Endodermal cell (in vitro differentiated cells): Measurements from ENCODE around the gene QKI. TPM values are rescaled to one million over a fixed set of nuclear protein-coding genes. Genes with fewer than 3 reads are reported as not detected.

Source experiments
- DNase-seq: peaks from one replicate; pipeline ENCODE4 v3.0.0-alpha.2; 2017
- H3K27ac ChIP-seq: 2 replicates; pipeline ENCODE4 v1.5.1; 2013; ENCODE audit warnings: mild to moderate bottlenecking, low read depth, low read length, moderate library complexity
- H3K27me3 ChIP-seq: 2 replicates; pipeline ENCODE4 v1.6.1; 2013; ENCODE audit warnings: mild to moderate bottlenecking, low read length, moderate library complexity; ENCODE audit not compliant: insufficient read depth, control insufficient read depth, poor library complexity, severe bottlenecking
- H3K36me3 ChIP-seq: 2 replicates; pipeline ENCODE4 v1.7.0; 2013; ENCODE audit warnings: mild to moderate bottlenecking, low read length, moderate library complexity; ENCODE audit not compliant: control insufficient read depth, insufficient read depth
- H3K4me1 ChIP-seq: one replicate; pipeline ENCODE4 v1.7.0; 2013; ENCODE audit warnings: low read length; ENCODE audit not compliant: control insufficient read depth, insufficient read depth
- H3K4me3 ChIP-seq: 2 replicates; pipeline ENCODE4 v1.5.1; 2013; ENCODE audit warnings: mild to moderate bottlenecking, low read length, moderate library complexity
- H3K9ac ChIP-seq: 2 replicates; pipeline ENCODE4 v1.6.1; 2013; ENCODE audit warnings: mild to moderate bottlenecking, low read length, moderate library complexity; ENCODE audit not compliant: poor library complexity, severe bottlenecking; ENCODE audit errors: extremely low read depth
- H3K9me3 ChIP-seq: 2 replicates; pipeline ENCODE4 v1.6.1; 2013; ENCODE audit warnings: mild to moderate bottlenecking, low read length, moderate library complexity; ENCODE audit not compliant: control insufficient read depth
- H3K27ac Mint-ChIP-seq: 2 replicates; pipeline ENCODE4 v1.8.0; 2020; ENCODE audit warnings: mixed read lengths
- H3K27me3 Mint-ChIP-seq: 2 replicates; pipeline ENCODE4 v1.8.0; 2021; ENCODE audit warnings: mild to moderate bottlenecking, mixed read lengths; ENCODE audit not compliant: insufficient read depth
- H3K36me3 Mint-ChIP-seq: 2 replicates; pipeline ENCODE4 v1.8.0; 2020; ENCODE audit warnings: low read depth, mixed read lengths
- H3K4me1 Mint-ChIP-seq: 2 replicates; pipeline ENCODE4 v1.8.0; 2020; ENCODE audit warnings: mixed read lengths
- H3K4me3 Mint-ChIP-seq: 2 replicates; pipeline ENCODE4 v1.8.0; 2020; ENCODE audit warnings: mild to moderate bottlenecking, moderate library complexity, mixed read lengths
- H3K9me3 Mint-ChIP-seq: 2 replicates; pipeline ENCODE4 v1.8.0; 2020; ENCODE audit warnings: mild to moderate bottlenecking, mixed read lengths
- CTCF ChIP-seq: fragments of 200-600 bp; sonication (generic); conservative IDR thresholded peaks from 2 replicates; pipeline ENCODE4 v1.5.0; 2021; ENCODE audit warnings: antibody characterized with exemption, mild to moderate bottlenecking
- WGBS, 2 experiments: methylation state at CpG; one replicate each; pipeline versions ENCODE4 v1.1.5 to v1.1.7; 2013; ENCODE audit warnings: missing lambda C conversion rate in 2 of 2, mixed read lengths in 1 of 2; ENCODE audit not compliant: insufficient coverage in 1 of 2, insufficient read length in 1 of 2; 5-methylcytosine and 5-hydroxymethylcytosine counted together
- total RNA-seq, 2 donors: library from RNA; stranded (reverse); fragmentation: NEBNext Ultra II Directional in 1 of 2; extraction: Animal tissue kit (Norgen Biotek cat#: 25700) in 1 of 2; gene quantifications; 2 replicates in 1 of 2; 3 replicates in 1 of 2; pipeline ENCODE4 v1.2.1, GENCODE V29; 2021

The QKI gene
- total RNA-seq, 2 donors from 2014 or later: 93.3 to 107 TPM

GRCh38 chr6:163485388-163485851 lies 70.9 kb downstream of the QKI start:
- Mint-ChIP-seq H3K27me3 (no peaks in the 10 kb centered on the region), H3K4me1 (peaks cover 9% of the 10 kb centered on the region), H3K9me3 (no peaks in the 10 kb centered on the region), H3K27ac (no peak overlapping the region), H3K4me3 (no peak overlapping the region), H3K36me3 (peaks cover 11% of the 10 kb centered on the region)
- 96 to 100% methylated on average over 1 to 2 of the region's 2 CpGs for WGBS, 2 experiments
- H3K27me3 ChIP-seq: no peaks in the 10 kb centered on the region
- peaks cover 10% of the 10 kb centered on the region for H3K36me3 ChIP-seq
- no peaks in the 10 kb centered on the region for H3K9me3 ChIP-seq
- H3K4me1 ChIP-seq: no peaks in the 10 kb centered on the region
- no peak for TF ChIP-seq CTCF
- no peak overlapping the region for H3K9ac ChIP-seq
- DNase-seq: no peak
- no peak overlapping the region for H3K4me3 ChIP-seq
- H3K27ac ChIP-seq: no peak overlapping the region

- H3K27me3 ChIP-seq: no peaks in the 10 kb centered on the region
- Mint-ChIP-seq H3K27ac (no peak overlapping the region), H3K9me3 (no peaks in the 10 kb centered on the region), H3K27me3 (no peaks in the 10 kb centered on the region), H3K4me1 (peaks cover 13% of the 10 kb centered on the region), H3K36me3 (peaks cover 6% of the 10 kb centered on the region), H3K4me3 (no peak overlapping the region)
- H3K9ac ChIP-seq: no peak overlapping the region
- no peak overlapping the region for H3K27ac ChIP-seq
- DNase-seq: no peak
- H3K4me3 ChIP-seq: no peak overlapping the region
- whole genome bisulfite sequencing, 2 experiments: 64% methylated on average over 2 of the region's 3 CpGs; no CpG with 5 or more reads in 1 of the 2 experiments
- H3K36me3 ChIP-seq: no peaks in the 10 kb centered on the region
- no peaks in the 10 kb centered on the region for H3K4me1 ChIP-seq
- TF ChIP-seq CTCF: no peak
- H3K9me3 ChIP-seq: no peaks in the 10 kb centered on the region
Measured at GRCh38 chr6:163486821-163487220, 72.3 kb downstream of the QKI start.

- H3K9me3 ChIP-seq: no peaks in the 10 kb centered on the region
- Mint-ChIP-seq H3K36me3 (peaks cover 2% of the 10 kb centered on the region), H3K27me3 (no peaks in the 10 kb centered on the region), H3K4me3 (no peak overlapping the region), H3K9me3 (no peaks in the 10 kb centered on the region), H3K4me1 (peaks cover 13% of the 10 kb centered on the region), H3K27ac (no peak overlapping the region)
- no peaks in the 10 kb centered on the region for H3K36me3 ChIP-seq
- no peak for DNase-seq
- H3K27me3 ChIP-seq: no peaks in the 10 kb centered on the region
- H3K27ac ChIP-seq: no peak overlapping the region
- H3K4me1 ChIP-seq: no peaks in the 10 kb centered on the region
- no peak overlapping the region for H3K4me3 ChIP-seq
- 100% methylated on average over 1 of the region's 1 CpG; no CpG with 5 or more reads in 1 of the 2 experiments for WGBS, 2 experiments
- no peak for TF ChIP-seq CTCF
- no peak overlapping the region for H3K9ac ChIP-seq
Measured at GRCh38 chr6:163487606-163488005, 73.1 kb downstream of the QKI start.
